Measurements from ENCODE around the gene GRK3. TPM values are rescaled to one million over a fixed set of nuclear protein-coding genes. Genes with fewer than 3 reads are reported as not detected.

GRK3 gene
- total RNA-seq, 1 experiment from 2014 or later, result 14.6 TPM

- ChIA-PET CTCF (no interaction called here), POLR2A (no interaction called here), RAD21 (ENCODE audit: low non-redundant PET in 1 of 2, low total read pairs in 2 of 2, uncharacterized antibody in 2 of 2, unreplicated experiment in 2 of 2) (no interaction called here)
- H3K9me3 ChIP-seq (ENCODE audit: control insufficient read depth in 1 of 2, insufficient read depth in 1 of 2, low read depth in 1 of 2, low read length in 2 of 2), result no peaks in the 10 kb centered on the region
- BruUV-seq (replicated peaks), result no TSS peak
- H3K27ac ChIP-seq (ENCODE audit: low read depth, low read length), result peak overlapping the region; percentile 58; the same call in 1 of the 2 replicates
- H3K9me2 ChIP-seq (ENCODE audit: insufficient read depth), result no peaks in the 10 kb centered on the region
- no peaks in the 10 kb centered on the region for H3K36me3 ChIP-seq (ENCODE audit: control insufficient read depth in 1 of 2, insufficient read depth in 2 of 2, low read length in 2 of 2)
- peak; percentile 57 for ATAC-seq
- no peak overlapping the region for H2AFZ ChIP-seq (ENCODE audit: low read depth, low read length, poor library complexity, severe bottlenecking)
- DNase-seq (ENCODE audit: low read depth, low spot score), result no peak
- H3K4me1 ChIP-seq (ENCODE audit: control insufficient read depth in 1 of 2, insufficient read depth in 2 of 2, low read length in 2 of 2), result peaks cover 9 to 24% of the 10 kb centered on the region in 2 experiments; a peak in 3 of 4 replicates
- no peaks in the 10 kb centered on the region for H3K27me3 ChIP-seq (ENCODE audit: insufficient read depth, low read length)
- peaks cover 11% of the 10 kb centered on the region; the same call in 1 of the 2 replicates for H3K79me2 ChIP-seq (ENCODE audit: insufficient read depth, low read length)
- H3K4me3 ChIP-seq (replicated peaks in 1 of 2; ENCODE audit: low read depth in 1 of 2, low read length in 2 of 2), result peak overlapping the region; percentile 73 to 81
- TF ChIP-seq SP1 (IDR thresholded peaks at IDR 0.05; ENCODE audit: low read depth), result no peak
- peak; percentile 6 for TF ChIP-seq YY1 (IDR thresholded peaks at IDR 0.05; ENCODE audit: extremely low read depth, insufficient replicate concordance, low read depth, low read length)
- no peaks in the 10 kb centered on the region for H4K20me1 ChIP-seq (ENCODE audit: insufficient read depth)
- H3K4me2 ChIP-seq (ENCODE audit: low read length), result peak overlapping the region; percentile 76
- H3K9ac ChIP-seq (ENCODE audit: low read length), result peak overlapping the region; percentile 62
- intact Hi-C loops (cut with micrococcal nuclease), result no loop called here
Measured at GRCh38 chr22:25564979-25565677, 653 bp downstream of the GRK3 start.

- ChIA-PET POLR2A (no interaction called here), CTCF (interaction anchor here (0.6 kb wide), 1 partner anchor 207 kb away, joined by 3 read pairs; no protein-coding TSS in a partner anchor), RAD21 (ENCODE audit: low non-redundant PET in 1 of 2, low total read pairs in 2 of 2, uncharacterized antibody in 2 of 2, unreplicated experiment in 2 of 2) (no interaction called here)
- Histone ChIP-seq H2AFZ (ENCODE audit: low read depth, low read length, poor library complexity, severe bottlenecking) (no peak overlapping the region), H3K4me3 (replicated peaks in 1 of 2; ENCODE audit: low read depth in 1 of 2, low read length in 2 of 2) (no peak overlapping the region), H3K9me2 (ENCODE audit: insufficient read depth) (no peaks in the 10 kb centered on the region), H3K9me3 (ENCODE audit: control insufficient read depth in 1 of 2, insufficient read depth in 1 of 2, low read depth in 1 of 2, low read length in 2 of 2) (no peaks in the 10 kb centered on the region), H3K27me3 (ENCODE audit: insufficient read depth, low read length) (no peaks in the 10 kb centered on the region), H3K79me2 (ENCODE audit: insufficient read depth, low read length) (peaks cover 11% of the 10 kb centered on the region; the same call in 1 of the 2 replicates), H3K4me1 (ENCODE audit: control insufficient read depth in 1 of 2, insufficient read depth in 2 of 2, low read length in 2 of 2) (peaks cover 9 to 24% of the 10 kb centered on the region in 2 experiments; a peak in 3 of 4 replicates), H3K36me3 (ENCODE audit: control insufficient read depth in 1 of 2, insufficient read depth in 2 of 2, low read length in 2 of 2) (no peaks in the 10 kb centered on the region), H4K20me1 (ENCODE audit: insufficient read depth) (no peaks in the 10 kb centered on the region), H3K4me2 (ENCODE audit: low read length) (peak overlapping the region; percentile 76), H3K27ac (ENCODE audit: low read depth, low read length) (no peak overlapping the region), H3K9ac (ENCODE audit: low read length) (no peak overlapping the region)
- no peak for TF ChIP-seq ZBTB33 (IDR thresholded peaks at IDR 0.05; ENCODE audit: extremely low read depth, insufficient replicate concordance, low read length)
- TF ChIP-seq CBX3 (IDR thresholded peaks at IDR 0.05; ENCODE audit: low read depth), result no peak
- TF ChIP-seq EGR1 (IDR thresholded peaks at IDR 0.05; ENCODE audit: low read depth), result no peak
- no peak for TF ChIP-seq REST (IDR thresholded peaks at IDR 0.05; ENCODE audit: low read depth)
- TF ChIP-seq RAD21 (IDR thresholded peaks at IDR 0.05; ENCODE audit: low read depth), result no peak
- no peak for TF ChIP-seq YY1 (IDR thresholded peaks at IDR 0.05; ENCODE audit: extremely low read depth, insufficient replicate concordance, low read depth, low read length)
- ATAC-seq (no peak), DNase-seq (ENCODE audit: low read depth, low spot score) (no peak)
- TSS peak; percentile 43 for BruUV-seq (replicated peaks)
- intact Hi-C loops (cut with micrococcal nuclease), result loop anchor here (2.0 kb wide), 1 partner anchor 206 kb away; no protein-coding TSS in a partner anchor
Measured at GRCh38 chr22:25566186-25566897, 1.9 kb downstream of the GRK3 start.
